Keratinocyte (primary cell): ENCODE measurements around the gene ERCC6L2. TPM values are rescaled to one million over a fixed set of nuclear protein-coding genes. Genes with fewer than 3 reads are reported as not detected.

Experiments used
- DNase-seq: peaks from one replicate; pipeline ENCODE4 v3.0.0-alpha.2; 2011; ENCODE audit warnings: low read depth, missing footprints, low spot score
- FAIRE-seq: peaks from 2 replicates; lab custom pipeline; 2011; peaks lifted over from hg19 to GRCh38; lab: Jason Lieb, UNC
- H2AFZ ChIP-seq: 2 replicates; pipeline ENCODE4 v1.6.0; 2012; ENCODE audit warnings: low read length, control low read depth, inconsistent platforms; ENCODE audit not compliant: control insufficient read depth
- H3K27ac ChIP-seq: 2 replicates; pipeline ENCODE4 v1.5.1; 2011; ENCODE audit warnings: low read length; ENCODE audit not compliant: control insufficient read depth, insufficient read depth
- H3K27me3 ChIP-seq: 3 replicates; pipeline ENCODE4 v1.6.0; 2011; ENCODE audit warnings: low read length; ENCODE audit not compliant: control insufficient read depth, insufficient read depth; ENCODE audit errors: extremely low read depth
- H3K36me3 ChIP-seq, 2 experiments: 2 replicates in 1 of 2; 3 replicates in 1 of 2; pipeline ENCODE4 v1.5.1; 2011; ENCODE audit warnings: low read length in 2 of 2, mild to moderate bottlenecking in 1 of 2; ENCODE audit not compliant: control insufficient read depth in 2 of 2, insufficient read depth in 2 of 2; ENCODE audit errors: extremely low read depth in 1 of 2
- H3K4me1 ChIP-seq: 3 replicates; pipeline ENCODE4 v1.5.1; 2011; ENCODE audit warnings: low read length; ENCODE audit not compliant: control insufficient read depth, insufficient read depth; ENCODE audit errors: extremely low read depth
- H3K4me2 ChIP-seq: 3 replicates; pipeline ENCODE4 v1.6.0; 2011; ENCODE audit warnings: low read depth, low read length; ENCODE audit not compliant: control insufficient read depth, insufficient read depth; ENCODE audit errors: extremely low read depth
- H3K4me3 ChIP-seq, 3 experiments: fragments of 200-600 bp in 1 of 3; sonication (generic) in 1 of 3; 2 replicates in 2 of 3; 3 replicates in 1 of 3; pipeline ENCODE4 v1.5.1; 2011 to 2016; ENCODE audit warnings: low read length in 3 of 3, mild to moderate bottlenecking in 3 of 3, control low read depth in 2 of 3, inconsistent platforms in 1 of 3, low read depth in 1 of 3, mixed read lengths in 1 of 3, mixed run types in 1 of 3, moderate library complexity in 1 of 3; ENCODE audit not compliant: control insufficient read depth in 2 of 3, insufficient read depth in 2 of 3; ENCODE audit errors: extremely low read depth in 1 of 3
- H3K79me2 ChIP-seq: 2 replicates; pipeline ENCODE4 v1.6.0; 2012; ENCODE audit warnings: low read length; ENCODE audit not compliant: control insufficient read depth, insufficient read depth
- H3K9ac ChIP-seq: 3 replicates; pipeline ENCODE4 v1.6.0; 2011; ENCODE audit warnings: low read length; ENCODE audit not compliant: control insufficient read depth, insufficient read depth; ENCODE audit errors: extremely low read depth
- H3K9me1 ChIP-seq: 3 replicates; pipeline ENCODE4 v1.6.0; 2011; ENCODE audit warnings: low read length; ENCODE audit not compliant: control insufficient read depth, insufficient read depth; ENCODE audit errors: extremely low read depth
- H3K9me3 ChIP-seq: 2 replicates; pipeline ENCODE4 v1.5.1; 2012; ENCODE audit warnings: low read depth, low read length; ENCODE audit not compliant: control insufficient read depth
- H4K20me1 ChIP-seq: 3 replicates; pipeline ENCODE4 v1.6.0; 2011; ENCODE audit warnings: low read length; ENCODE audit not compliant: control insufficient read depth, insufficient read depth; ENCODE audit errors: extremely low read depth
- CTCF ChIP-seq, 3 experiments: IDR thresholded peaks in 1 of 3; conservative IDR thresholded peaks in 1 of 3; optimal IDR thresholded peaks in 1 of 3; 2 replicates in 2 of 3; 3 replicates in 1 of 3; pipeline versions ENCODE3 to v1.5.1; 2011; ENCODE audit warnings: low read length in 3 of 3, mild to moderate bottlenecking in 3 of 3, moderate library complexity in 2 of 3, control low read depth in 1 of 3, inconsistent platforms in 1 of 3; ENCODE audit not compliant: insufficient read depth in 2 of 3; ENCODE audit errors: extremely low read depth in 1 of 3
- EZH2 ChIP-seq: IDR thresholded peaks from one replicate; pipeline ENCODE4 v1.6.1; 2012; ENCODE audit warnings: inconsistent platforms, mild to moderate bottlenecking, low read length, moderate library complexity
- dilution Hi-C: fragments of 300-500 bp; cut with MboI; formaldehyde crosslinking; loops from one replicate; pipeline ENCODE4 v1.7.0; 2020; ENCODE audit warnings: low sequenced_read_pairs; ENCODE audit not compliant: extremely low pct_ligation_motif_present
- polyA plus RNA-seq, 5 experiments: library from polyadenylated mRNA; depleted of rRNA in 3 of 5; stranded (reverse) in 3 of 5; stranded (forward) in 1 of 5; unstranded in 1 of 5; fragments of >200 nt; gene quantifications; 1 replicate in 1 of 5; 2 replicates in 3 of 5; 3 replicates in 1 of 5; pipeline versions ENCODE4 v1.2.1 to v1.2.3, GENCODE V29; 2011 to 2012; ENCODE audit warnings: missing spikeins in 2 of 5, low read depth in 1 of 5, low replicate concordance in 1 of 5

ERCC6L2 gene
- polyA plus RNA-seq, 1 donor (not counting 4 experiments of a cell fraction or from before 2014, with no cell fraction given) = 15.4 TPM

- Histone ChIP-seq H3K9me3 (no peaks in the 10 kb centered on the region), H3K4me2 (no peak overlapping the region), H3K9ac (no peak overlapping the region), H3K27ac (no peak overlapping the region), H2AFZ (no peak overlapping the region), H3K27me3 (no peaks in the 10 kb centered on the region), H4K20me1 (no peaks in the 10 kb centered on the region), H3K4me1 (no peaks in the 10 kb centered on the region), H3K79me2 (no peaks in the 10 kb centered on the region), H3K9me1 (no peaks in the 10 kb centered on the region), H3K4me3 (no peak overlapping the region), H3K36me3 (no peaks in the 10 kb centered on the region)
- no peak for FAIRE-seq
- DNase-seq = no peak
- dilution Hi-C loops = no loop called here
- TF ChIP-seq EZH2 (no peak), CTCF (optimal IDR thresholded peaks at IDR 0.05 in 1 of 3, IDR thresholded peaks at IDR 0.05 in 1 of 3, conservative IDR thresholded peaks at IDR 0.05 in 1 of 3; ENCODE audit: extremely low read depth in 1 of 3, insufficient read depth in 2 of 3, low read length in 3 of 3) (no peak)
Observed at GRCh38 chr9:95991326-95991725, 115.8 kb downstream of the ERCC6L2 start.

GRCh38 chr9:95992536-95992935, 117.0 kb downstream of the ERCC6L2 start:
- dilution Hi-C loops = no loop called here
- no peaks in the 10 kb centered on the region for H3K79me2 ChIP-seq
- no peak overlapping the region for H2AFZ ChIP-seq
- no peaks in the 10 kb centered on the region for H3K36me3 ChIP-seq
- H3K27ac ChIP-seq = no peak overlapping the region
- H3K4me2 ChIP-seq = no peak overlapping the region
- H3K9me1 ChIP-seq = no peaks in the 10 kb centered on the region
- no peaks in the 10 kb centered on the region for H3K9me3 ChIP-seq
- H3K9ac ChIP-seq = no peak overlapping the region
- DNase-seq (no peak), FAIRE-seq (no peak)
- H3K27me3 ChIP-seq = no peaks in the 10 kb centered on the region
- TF ChIP-seq EZH2 = no peak
- TF ChIP-seq CTCF (optimal IDR thresholded peaks at IDR 0.05 in 1 of 3, IDR thresholded peaks at IDR 0.05 in 1 of 3, conservative IDR thresholded peaks at IDR 0.05 in 1 of 3; ENCODE audit: extremely low read depth in 1 of 3, insufficient read depth in 2 of 3, low read length in 3 of 3) = no peak
- no peaks in the 10 kb centered on the region for H3K4me1 ChIP-seq
- no peak overlapping the region for H3K4me3 ChIP-seq
- no peaks in the 10 kb centered on the region for H4K20me1 ChIP-seq
